GM18867 (cell line): ENCODE data around the gene PGF.

Experiments
- ATAC-seq: cut with Tn5 transposase; IDR thresholded peaks from one replicate; pipeline ENCODE4 v1.9.1; 2021; ENCODE audit warnings: mild to moderate bottlenecking, moderate library complexity; ENCODE audit not compliant: unreplicated experiment

The PGF gene

GRCh38 chr14:74959596-74960180 lies 4.3 kb upstream of the PGF start:
- ATAC-seq: no peak

- ATAC-seq: no peak
Observed at GRCh38 chr14:74956280-74957072, 1.1 kb upstream of the PGF start.

- ATAC-seq: no peak
Observed at GRCh38 chr14:74956027-74956279, 556 bp upstream of the PGF start.

- no peak for ATAC-seq
Observed at GRCh38 chr14:74954947-74955228, 509 bp downstream of the PGF start.

DNA sequence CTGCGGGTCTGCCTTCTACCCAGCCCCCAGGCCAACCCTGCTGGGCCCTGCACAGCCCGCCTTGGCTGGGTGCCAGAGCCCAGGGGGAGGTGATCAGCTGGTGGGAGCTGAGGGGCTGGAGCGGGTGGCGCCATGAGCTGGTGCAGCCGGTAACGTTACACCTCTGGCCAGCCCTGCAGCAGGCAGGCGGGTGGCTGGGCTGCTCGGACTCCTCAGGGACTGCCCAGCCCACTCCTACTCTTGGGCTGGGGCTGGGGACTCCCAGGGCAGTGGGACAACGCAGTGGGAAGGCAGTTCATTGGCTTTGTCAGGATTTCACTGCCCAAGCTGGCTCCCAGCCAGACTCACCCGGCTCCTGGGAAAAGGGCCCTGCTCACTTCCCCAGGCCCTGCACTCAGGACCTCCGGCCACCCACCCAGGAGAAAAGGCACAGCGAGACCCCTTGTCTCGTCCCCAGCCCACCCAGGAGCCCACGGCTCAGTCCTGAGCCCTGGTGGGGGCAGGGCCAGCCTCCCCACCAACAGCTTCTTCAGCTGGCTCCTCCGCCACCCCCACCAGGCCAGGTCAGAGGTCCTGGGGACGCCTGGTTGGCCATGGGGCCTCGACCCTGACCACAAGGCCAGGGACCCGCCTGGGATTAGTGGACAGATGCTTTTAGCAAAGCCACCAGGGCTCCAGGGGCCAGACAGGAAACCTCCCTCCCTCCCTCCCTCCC lies 1.0 kb downstream of the PGF start:
- no peak for ATAC-seq

GRCh38 chr14:74953686-74954085 lies 1.7 kb downstream of the PGF start:
- ATAC-seq: no peak

DNA sequence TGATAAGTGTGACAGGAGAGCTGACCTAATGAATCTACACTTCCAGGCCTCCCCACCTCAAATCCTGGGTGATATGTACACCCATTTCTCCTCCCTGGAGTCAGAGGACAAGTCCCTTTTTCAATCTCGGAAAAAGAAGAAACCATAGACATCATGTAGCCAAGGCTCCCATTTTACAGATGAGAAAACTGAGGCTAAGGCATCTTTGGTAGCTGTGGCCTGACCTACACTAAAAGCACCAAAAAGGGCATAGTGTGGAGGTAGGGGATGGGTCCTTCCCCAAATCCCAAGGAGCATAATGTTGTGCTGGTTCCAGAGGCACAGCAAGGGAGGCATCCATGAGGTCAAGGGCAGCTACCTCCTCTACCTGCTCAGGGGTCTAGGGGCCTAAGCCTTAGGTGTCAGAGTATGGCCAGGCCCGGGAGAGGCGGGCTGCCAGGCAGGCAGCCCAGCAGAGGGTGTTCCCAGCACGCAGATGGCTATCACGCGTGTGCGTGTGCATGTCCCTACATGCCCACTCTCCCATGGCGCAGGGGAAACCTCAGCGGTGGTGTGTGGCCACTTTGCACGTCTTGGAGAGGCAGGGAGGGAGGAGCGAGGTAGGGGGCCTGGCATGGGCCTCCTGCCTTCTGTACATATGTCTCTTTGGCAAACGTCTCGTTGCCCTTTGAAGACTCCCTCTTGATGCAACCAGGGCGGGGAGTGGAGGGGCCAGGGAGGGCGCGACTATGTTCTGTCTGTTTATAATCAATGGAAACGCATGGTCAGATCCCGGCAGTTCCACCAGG lies 2.5 kb downstream of the PGF start:
- ATAC-seq: no peak

GRCh38 chr14:74952180-74952665 lies 3.2 kb downstream of the PGF start:
- no peak for ATAC-seq

DNA sequence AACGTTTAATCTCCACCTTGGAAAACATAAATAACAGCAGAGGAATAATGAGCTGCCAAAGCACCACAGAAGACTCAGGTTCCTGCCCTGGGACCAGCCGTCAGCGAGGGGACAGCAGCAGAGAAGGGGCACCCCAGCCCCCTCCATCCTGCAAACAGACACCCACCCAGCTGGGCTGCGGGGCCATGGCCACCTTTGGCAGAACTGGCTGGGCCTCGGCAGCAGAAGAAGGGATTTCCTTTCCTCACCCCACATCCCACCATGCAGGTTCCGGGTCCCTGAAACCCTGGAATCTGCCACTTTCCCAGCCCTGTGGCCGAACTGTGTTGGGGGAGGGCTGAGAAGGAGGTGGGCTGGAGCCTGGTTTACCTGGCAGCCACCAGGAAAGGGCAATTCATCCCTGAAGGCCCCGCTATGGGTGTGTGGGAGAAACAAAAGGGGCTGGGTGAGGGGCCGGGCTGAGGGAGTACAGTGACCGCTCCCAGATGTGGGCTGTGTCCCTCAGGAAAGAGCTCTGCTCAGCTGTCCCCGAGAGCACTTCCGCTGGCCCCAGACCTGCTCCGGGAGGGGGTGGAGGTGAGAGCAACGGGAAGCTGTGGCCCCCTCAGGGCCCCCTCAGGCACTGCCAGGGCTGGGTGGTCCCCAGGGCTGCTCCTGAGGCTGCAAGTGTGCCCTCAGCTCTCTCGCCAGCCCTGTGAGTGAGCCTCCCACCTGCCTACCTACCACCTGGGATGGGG lies 3.8 kb downstream of the PGF start:
- ATAC-seq: no peak

DNA sequence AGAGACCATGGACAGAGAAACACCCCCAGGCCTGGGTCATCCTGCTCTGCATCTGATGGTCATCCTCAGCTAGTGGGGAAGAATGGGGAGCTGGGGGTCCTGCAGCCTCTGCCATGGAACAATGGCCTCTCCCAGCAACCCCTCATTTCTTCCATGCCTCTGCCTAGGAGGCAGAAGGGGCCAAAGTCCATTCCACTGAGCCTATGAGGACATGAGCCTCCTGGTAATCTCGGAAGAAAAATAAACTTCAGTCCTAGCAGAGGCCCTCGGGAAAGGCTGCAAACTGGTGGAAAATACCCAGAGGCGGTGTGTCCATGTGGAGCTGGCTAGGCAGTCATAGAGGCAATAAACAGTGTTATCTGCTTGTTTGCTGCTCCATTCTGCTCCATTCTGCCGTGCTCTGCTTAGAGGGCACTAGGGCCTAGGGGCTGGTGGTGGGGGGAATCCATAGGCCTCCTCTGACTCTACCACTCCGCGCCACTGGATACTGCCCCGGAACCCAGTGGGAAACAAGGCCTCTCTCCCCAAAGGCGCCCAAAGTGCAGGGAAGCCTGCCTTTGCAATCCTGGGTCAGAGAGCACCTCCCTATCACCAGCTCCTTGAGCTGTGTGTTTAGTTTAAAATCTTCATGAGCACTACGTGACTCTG lies 4.5 kb downstream of the PGF start:
- ATAC-seq: no peak

DNA sequence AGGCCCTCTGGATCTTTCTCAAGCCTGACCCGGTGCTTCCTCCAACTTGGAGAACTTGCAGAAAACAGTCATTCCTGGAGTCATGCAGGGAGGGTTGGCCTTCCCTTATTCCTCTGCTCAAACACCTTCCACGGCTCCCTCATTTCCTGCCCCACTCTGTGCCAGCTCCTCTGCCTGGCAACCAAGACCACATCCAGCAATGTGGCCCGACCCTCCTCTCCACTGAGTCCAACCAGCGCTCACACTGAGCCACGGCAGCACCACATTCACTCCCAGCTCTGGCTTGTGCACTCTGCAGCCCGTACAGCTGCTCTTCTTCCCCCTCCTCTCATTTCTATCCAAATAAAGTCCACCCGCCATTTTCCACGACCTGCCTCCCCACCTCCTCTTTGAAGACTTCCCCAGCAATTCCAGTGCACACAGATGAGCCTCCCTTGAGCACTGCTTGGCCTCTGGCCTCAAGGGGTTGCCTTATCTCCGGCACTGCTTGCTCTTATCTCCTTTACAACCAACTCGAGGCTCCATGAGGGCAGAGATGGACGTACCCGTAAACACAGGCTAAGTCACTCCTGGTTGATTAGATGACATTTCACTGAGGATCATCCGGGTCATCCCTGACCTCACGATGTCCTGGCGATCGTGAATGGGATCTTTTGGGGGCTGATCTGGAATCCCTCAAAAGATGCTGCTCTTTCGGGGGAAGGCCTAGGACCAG lies 5.4 kb downstream of the PGF start:
- ATAC-seq: no peak

GRCh38 chr14:74949191-74949601 lies 6.2 kb downstream of the PGF start:
- ATAC-seq: no peak

DNA sequence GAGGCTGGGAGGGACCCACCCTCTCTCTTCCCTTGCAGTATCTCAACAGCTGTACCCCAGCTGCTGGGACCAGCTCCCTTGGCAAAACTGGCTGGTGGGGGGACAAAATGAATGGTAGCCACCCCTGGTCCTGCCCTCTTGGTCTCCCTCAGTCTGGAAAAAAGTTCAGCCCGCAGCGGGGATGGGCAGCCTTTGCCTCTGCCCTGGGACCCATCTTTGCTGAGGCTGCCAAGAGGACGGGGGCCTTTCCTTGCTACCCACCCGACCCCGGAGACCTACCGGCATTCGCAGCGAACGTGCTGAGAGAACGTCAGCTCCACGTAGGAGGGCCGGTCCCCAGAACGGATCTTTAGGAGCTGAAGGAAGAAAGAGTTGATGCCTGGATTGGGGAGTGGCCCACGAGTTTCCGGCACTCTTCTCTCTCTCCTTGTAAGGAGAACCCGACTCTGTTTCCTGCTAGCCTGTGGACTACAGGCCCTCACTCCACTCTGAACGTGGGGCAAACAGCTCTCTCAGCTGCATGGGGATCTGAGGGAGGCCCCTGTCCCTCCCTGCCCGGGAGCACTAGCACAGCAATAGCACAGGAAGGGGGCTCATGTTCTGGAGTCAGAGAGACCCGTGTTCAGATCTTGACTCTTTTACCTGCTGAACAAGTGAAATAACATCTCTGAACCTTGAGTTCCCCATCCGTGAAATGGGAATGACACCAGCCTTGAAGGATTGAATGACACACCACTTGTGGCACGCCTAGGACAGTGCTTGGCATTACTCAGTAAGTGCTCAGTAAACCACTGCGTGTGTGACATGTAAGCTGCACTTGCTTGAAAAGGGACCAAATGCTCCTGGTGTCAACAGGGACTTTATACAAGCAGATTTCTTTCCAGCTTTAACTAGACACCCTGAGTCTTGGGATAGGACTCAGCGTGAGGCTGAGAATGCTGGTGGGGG lies 6.9 kb downstream of the PGF start:
- no peak for ATAC-seq

DNA sequence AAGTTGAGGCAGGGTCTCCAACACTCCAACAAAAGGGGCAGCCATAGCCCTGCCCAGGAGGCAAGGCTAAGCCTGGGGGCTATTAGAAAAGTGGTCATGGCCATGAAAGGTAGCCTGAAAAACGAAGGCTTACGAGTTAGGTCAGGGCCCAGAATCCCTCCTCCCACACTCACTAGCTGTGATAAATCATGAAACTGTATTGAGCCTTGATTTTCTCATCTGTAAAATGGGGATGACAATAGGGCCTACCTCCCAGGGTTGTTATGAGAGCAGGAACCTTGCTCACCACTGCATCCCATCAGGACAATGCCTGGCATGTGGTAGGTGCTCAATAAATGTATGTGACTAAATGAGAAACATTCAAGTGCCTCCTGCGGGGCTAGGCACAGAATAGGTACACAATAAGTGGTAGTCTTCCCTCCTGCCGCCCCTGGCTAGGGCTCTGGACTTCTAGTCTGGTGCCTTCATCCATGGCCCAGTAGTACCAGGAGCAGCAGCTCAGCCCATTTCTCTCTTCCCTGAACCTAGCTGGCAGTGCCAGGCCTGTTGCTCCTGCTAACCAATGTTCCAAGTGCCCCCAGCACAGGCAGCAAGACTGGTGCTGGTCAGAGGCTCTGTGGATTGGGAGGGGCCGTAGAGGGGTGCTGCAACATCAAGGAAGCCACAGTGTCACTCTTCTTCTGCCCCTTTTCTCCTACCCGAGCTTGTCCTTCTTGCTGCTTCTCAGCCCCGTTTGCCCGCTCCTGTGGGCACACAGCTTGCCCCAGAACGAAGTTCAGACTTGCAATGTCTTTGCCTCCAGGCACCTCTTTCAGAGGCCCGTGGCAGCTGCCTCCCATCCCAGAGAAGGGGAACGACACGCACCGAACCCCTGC lies 7.8 kb downstream of the PGF start:
- no peak for ATAC-seq

DNA sequence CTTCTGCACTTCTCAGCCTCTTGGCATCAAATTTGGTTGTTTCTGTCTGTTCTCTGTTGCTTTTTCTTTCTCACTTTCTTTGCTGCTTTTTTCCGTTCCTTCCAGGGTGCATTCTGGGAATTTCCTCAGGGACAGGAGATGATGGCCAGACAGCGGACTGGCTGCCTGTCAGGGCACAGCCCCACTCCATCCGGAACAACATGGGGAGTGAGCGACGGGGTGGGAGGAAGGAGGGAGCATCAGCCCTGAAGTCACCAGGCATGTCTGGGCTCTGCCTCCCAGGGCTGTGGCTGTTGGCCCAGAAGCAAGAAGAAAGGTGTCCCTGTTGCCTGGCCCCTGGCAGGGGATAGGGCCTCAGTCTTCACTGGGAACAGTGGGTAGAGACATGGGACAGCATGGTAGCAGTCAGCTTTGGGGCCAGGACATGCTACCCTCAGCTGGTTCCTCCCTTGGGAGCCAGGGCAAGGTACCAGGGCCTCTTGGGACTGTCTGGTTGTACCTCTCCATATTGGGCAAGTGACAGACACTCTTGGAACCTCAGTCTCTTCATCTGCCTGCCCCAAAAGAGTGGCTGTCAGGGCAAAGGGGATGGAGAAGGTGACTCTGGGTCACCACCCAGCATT lies 8.6 kb downstream of the PGF start:
- ATAC-seq: no peak

DNA sequence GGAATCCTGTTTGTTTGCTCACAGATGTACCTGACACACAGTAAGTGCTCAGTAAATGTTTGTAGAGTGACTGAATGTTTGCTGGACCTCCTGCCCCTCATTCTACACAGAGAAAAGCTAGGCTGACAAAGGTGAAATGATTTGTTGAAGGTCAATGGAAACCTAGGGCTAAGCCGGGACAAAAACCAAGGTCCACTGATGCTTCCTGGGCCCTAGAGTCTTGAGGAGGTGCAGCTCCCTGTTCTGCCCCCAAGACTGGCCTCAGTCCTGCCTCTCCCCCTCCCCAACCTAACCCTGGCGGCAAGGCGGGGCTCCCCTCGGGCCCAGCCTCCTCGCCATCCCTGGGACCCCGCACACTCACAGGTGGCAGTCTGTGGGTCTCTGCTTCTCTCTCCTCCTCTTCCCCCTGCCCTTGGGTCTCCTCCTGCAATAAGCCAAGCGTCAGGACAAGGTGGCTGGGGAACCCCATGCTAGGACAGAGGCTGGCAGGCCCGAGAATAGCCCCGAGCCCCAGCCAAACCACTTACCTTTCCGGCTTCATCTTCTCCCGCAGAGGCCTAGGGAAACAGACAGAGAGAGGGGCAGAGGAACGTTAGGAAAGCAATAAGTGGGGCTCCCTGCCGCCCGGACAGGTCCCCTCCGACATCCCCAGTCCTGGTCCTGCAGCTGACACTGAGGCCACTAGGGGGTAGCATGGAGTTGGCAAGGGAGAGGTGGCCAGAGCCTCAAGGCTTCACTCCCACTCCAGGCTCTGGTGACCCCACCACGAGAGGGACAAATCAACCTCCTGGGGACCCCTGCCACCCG lies 9.3 kb downstream of the PGF start:
- peak; percentile 44 for ATAC-seq
